HG03064 (cell line): ENCODE data around the gene HSPBP1.

Experiments used
- ATAC-seq: cut with Tn5 transposase; IDR thresholded peaks from one replicate; pipeline ENCODE4 v1.9.1; 2021; ENCODE audit warnings: low read depth; ENCODE audit not compliant: unreplicated experiment

HSPBP1 gene

DNA sequence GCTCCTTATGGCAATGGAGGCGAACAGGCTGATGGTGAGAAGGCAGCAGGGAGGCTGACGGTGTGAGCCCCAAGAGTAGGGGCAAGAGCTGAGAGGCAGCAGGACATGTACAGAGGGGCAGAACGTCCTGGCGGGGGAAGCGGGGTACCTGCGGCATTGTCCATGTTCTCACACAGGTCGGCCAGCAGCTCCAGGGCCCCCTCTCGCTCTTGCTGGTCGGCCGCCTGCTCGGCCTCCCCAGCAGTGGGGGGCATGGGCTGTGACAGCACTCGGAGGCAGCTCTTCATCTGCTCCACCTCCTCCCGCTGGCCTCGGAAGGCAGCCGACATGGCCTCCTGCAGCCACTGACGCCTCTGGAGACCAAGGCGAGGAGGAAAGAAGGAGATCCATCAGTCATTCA lies 2.4 kb downstream of the HSPBP1 start:
- ATAC-seq: no peak

DNA sequence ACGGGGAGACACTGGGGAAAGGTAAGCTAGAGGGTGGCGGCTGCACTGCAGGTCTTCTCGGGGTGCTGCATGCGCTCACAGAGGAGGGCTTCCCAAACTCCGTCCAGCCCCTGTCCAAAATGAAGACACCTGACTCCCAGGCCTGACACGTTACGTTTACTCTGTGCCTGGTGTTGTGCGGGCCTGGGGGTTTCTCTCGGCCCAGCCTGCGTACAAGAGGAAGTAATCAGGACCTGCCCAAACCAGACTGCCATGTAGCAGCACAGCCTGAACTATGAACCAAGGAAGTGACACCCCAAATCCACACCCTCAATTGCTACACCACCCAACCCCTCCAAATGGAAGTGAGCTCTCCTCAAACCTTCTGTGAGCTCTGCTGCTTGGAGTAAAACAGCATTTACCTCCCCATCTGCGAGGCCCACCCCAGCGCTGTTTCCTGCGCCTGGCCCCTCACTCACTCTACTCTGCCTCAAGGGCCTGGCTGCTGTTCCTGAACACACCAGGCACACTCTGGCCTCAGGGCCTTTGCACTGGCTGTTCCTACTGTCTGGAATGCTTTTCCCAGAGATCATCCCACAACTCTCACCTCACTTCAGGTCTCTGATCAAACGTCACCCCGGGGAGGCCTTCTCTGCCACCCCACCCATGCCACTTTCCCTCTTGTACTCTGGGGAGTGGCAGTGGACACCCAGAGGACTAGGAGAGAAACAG lies 3.0 kb downstream of the HSPBP1 start:
- no peak for ATAC-seq

DNA sequence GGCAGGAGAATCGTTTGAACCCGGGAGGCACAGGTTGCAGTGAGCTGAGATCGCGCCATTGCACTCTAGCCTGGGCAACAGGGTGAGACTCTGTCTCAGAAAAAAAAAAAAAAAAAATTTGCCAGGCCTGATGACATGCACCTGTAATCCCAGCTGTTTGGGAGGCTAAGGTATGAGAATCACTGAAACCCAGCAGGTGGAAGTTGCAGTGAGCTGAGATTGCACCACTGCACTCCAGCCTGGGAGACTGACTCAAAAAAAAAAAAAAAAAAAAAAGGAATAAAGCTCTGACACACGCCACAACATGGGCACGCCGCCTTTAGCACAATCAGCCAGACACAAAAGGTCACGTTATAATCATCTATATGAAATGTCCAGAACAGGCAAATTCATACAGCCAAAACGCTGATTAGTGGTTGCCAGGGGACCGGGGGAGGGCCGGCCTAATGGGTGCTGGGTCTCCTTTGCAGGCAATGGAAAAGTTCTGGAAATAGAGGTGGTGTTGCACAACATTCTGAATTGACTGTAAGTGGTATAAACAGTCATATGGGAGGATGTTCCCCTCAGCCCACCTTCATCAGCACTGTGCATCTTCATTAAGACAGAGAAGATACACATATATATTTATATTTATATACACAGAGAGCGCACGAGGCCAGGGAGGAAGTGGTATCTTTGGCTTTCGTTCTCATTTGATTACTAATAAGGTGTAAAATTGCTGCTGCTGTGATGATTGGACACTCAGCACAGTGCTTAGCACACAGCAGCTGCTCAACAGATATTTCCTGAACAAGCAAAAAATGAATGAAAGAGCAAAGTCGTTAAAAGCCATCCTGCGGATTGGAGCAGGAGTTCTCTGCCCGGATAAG lies 3.8 kb downstream of the HSPBP1 start:
- ATAC-seq: no peak

DNA sequence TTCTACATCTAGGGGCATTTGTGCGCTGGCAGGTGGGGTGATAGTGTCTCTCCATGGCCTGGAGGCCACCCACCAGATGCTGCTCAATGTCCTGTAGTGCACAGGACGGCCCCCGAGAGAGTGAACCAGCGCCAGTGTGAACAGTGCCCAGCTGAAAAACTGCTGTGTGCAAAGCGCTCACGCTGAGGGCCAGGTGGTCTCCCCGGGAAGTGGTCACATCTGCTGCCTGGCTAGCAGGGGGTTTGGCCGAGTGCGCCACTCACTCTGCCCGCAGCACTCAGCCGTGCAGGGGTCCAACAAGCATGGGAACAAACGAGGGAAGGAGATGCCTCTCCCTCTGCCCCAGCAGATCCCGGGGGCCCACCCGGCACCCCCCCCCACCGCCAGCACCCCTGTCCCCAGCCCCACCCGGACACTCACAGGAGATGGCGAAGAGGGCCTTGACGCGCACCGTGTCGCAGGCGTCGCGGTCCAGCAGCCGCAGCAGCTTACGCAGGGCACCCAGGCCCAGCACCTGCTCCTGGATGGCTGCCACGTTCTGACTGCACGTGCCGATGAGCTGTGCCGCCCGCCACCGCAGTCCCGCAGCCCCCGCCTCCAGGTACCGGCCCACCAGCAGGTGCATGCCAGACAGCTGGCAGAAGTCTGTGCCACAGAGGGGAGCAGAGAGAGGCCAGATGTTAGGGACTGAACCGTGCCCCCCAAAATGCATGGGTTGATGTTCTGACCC lies 5.8 kb downstream of the HSPBP1 start:
- ATAC-seq: no peak

DNA sequence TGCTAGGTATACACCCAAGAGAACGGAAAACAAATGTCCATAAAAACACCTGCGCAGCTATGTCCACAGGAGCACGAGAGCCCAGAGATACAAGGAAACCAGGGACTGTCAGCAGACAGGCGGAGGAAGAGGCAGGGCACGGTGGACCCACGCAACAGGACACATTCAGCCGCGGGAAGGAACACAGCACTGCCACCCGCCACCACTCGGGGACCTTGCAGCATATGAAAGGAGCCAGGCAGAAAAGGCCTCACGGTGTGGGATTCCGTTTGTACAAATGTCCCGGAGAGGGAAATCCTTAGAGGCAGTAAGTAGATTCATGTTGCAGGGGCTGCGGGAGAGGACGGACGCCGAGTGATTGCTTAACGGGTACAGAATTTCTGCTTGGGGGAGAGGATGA lies 7.8 kb downstream of the HSPBP1 start:
- ATAC-seq: no peak

DNA sequence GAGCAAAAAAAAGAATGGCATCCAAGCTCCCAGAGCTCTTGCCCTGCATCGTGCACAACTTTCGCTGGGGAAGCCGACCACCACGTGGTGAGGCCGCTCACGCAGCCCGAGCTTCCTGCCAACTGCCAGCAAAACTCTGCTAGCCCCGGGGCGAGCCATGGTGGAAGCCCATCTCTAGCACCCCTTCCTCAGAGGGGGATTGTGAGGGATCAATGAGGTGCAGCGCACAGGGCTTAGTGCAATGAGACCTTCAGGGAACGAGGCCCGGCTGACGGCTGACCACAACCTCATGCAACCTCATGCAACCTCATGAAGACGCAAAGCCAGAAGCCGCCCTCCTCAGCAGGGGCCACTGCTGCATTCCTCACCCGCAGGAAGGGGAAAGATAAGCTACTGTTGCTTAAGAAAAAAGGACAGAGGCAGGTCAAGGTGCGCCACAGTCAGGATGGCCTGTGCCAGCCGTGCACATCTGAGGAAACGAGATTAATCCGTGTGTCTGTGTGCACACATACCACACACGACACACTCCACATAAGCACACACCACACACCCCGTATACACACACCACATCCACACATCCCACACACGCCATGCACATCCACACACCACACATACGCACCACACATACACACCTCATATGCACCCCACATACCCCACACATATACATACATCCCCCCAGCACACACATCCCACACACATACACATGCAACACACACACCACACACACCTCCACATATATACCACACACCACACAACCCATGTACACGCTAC lies 9.6 kb downstream of the HSPBP1 start:
- no peak for ATAC-seq

DNA sequence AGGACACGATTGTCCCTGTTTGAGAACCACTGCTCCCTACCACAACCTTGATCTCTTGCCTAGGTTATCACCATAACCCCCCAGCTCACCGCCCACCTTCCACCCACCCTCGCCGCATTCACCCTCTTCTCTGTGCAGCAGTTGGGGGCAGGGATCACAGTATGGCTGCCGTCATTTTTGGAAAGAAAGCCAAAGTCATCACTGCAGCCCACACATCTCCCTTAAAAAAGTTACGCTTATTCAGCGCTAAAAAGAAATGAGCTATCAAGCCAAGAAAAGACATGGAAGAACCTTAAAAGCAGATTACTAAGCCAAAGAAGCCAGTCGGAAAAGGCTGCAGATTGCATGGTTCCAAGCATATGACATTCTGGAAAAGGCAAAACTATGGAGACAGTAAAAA lies 10.6 kb downstream of the HSPBP1 start:
- no peak for ATAC-seq

DNA sequence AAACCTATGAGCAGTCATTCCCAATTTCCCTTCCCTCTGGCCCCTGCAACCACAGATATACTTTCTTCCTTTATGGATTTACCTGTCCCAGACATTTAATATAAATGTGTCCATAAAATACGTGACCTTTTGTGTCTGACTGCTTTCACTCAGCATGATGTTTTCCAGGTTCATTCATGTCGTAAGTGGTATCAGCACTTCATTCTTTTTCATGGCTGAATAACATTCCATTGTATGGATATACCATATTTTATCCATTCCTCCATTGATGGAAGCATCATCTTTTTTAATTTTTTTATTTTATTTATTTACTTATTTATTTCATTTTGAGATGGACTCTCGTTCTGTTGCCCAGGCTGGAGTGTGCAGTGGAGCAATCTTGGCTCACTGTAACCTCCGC lies 13.1 kb downstream of the HSPBP1 start:
- ATAC-seq: no peak

DNA sequence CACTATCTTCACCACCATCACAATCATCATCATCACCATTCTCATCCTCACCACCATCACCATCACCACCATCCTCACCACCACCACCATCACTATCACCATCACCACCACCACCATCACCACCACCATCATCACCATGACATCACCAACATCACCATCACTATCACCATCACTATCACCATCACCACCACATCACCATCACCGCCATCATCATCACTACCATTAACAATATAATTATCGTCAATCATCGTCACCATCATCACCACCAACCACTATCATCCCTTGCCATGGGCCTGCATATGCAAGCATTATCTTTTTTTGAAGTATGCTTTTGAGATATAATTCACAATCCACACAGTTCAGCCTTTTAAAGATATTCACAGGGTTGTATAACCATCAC lies 13.5 kb downstream of the HSPBP1 start:
- ATAC-seq: no peak

DNA sequence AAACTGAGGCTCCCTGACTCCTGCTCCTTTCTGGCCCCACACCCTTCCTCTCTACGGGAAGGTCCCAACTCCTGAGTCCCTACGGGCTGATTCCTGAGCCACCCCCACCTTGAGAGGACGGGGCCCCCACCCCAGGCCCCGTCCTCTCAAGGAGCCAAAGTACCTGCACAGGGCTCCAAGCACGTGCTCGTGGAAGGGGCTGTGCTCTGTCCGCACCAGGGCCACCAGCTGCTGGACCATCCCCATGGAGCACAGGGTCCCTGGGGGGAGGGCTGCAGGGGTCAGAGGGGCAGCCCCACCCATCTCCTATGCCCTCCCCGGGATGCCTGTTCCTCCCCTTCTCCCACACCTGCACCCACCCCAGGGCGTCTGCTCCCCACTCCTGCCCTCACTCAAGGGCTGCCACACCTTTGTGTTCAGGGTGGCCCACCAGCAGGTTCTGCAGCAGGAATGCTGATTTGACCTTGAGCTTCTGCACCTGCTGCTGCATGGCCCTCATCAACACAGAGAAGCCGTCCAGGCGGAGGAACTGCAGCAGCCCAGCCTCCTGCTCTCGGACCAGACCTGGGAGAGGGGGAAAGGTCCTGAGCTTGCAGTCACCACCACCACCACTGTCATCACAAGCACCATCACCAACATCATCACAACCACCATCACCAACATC lies 14.1 kb downstream of the HSPBP1 start:
- no peak for ATAC-seq

DNA sequence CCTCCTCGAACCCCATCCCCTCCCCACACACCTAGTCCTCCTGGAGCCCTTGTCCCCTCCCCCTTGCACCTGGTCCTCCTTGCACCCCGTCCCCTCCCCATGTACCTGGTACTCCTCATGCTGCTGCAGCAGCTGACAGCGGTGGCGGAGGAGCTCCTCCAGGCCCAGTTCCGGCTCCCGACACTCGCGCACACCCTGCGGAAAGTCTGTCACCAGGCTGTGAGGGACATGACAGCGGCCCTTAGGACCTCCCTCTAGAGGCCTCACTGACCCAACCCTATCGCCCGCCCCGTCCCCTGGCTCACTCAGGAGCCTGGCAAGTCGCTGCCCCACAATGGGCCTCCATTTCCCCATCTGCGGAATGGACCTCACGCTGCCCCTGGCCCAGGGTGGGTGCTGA lies 14.7 kb downstream of the HSPBP1 start:
- ATAC-seq: no peak

DNA sequence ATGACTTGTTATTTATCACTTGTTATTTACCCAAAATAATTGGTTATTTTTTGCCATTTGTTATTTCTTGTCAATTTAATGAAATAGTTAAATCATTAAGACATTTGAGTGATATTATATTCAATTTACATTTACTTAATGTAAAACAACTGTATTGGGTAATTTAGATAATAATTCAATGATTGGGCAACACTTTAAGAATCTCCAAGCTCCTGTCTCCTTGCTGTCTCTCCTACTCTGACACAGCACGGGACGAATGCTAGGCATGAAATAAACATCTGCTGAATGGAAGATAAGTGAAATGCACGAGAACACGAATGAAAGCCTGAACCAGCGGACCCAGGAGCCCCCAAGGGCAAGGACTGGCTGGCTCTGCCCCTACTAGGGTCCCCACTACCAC lies 15.4 kb downstream of the HSPBP1 start:
- ATAC-seq: no peak

DNA sequence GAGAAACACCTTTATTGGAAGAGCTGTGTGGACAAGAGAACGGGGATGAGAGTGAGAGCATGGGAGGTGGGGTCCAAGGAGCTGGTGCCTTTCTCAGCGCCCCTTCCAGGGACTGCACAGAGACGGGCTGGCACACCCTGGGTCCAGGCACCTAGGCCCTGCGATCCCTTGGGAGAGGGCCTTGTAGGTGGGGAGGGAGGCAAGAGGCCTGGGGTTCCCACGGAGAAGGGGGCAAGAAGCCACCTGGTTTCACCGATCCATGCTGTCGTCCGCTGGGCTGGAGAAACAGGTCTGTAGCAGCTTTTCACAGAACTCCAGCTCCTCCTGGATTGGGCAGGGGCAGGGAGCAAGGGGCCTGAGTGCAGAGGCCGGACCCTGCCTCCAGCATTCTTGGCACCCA lies 17.6 kb downstream of the HSPBP1 start:
- ATAC-seq: no peak

DNA sequence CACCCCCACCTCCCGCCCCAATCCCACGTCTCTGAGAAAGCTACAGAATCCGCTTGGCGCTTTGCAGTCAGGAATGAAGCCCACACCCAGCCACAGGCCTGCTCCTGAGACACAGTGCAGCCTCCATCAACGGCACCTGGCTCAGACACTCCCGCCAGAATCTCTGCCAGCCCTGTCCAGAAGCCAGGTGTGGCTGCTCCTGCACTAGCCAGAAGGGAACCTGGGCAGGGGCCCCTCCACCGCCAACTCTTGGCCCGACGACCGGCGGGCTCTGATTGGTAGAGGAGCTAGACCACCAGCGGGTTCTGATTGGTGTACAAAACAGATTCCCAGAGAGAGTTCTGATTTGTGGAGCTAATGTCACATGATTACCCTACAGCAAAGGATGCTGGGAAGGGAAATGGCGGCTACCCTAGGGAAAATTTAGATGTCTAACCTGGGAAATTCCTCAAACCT lies 18.2 kb downstream of the HSPBP1 start:
- no peak for ATAC-seq

DNA sequence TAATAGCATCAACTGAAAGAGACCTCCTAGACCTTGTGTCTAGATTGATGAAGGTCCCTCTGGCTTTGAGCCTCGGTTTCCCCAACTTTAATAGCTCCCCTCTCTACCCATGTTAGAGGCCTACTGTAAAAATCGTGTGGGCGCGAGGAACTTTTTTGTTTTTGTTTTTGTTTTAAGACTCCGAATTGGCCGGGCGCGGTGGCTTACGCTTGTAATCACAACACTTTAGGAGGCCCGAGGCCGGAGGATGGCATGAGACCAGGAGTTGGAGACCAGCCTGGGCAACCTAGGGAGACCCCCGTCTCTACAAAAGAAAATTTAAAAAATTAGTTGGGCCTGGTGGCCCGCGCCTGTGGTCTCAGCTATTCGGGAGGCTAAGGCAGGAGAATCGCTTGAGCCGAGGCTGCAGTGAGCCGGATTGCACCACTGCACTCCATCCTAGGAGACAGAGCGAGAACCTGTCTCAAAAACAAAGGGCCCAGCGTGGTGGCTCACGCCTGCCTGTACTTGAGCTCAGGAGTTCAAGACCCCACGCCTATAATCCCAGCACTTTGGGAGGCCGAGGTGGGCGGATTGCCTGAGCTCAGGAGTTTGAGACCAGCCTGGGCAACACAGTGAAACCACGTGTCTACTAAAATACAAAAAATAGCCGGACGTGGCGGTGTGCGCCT lies 20.2 kb downstream of the HSPBP1 start:
- ATAC-seq: no peak

DNA sequence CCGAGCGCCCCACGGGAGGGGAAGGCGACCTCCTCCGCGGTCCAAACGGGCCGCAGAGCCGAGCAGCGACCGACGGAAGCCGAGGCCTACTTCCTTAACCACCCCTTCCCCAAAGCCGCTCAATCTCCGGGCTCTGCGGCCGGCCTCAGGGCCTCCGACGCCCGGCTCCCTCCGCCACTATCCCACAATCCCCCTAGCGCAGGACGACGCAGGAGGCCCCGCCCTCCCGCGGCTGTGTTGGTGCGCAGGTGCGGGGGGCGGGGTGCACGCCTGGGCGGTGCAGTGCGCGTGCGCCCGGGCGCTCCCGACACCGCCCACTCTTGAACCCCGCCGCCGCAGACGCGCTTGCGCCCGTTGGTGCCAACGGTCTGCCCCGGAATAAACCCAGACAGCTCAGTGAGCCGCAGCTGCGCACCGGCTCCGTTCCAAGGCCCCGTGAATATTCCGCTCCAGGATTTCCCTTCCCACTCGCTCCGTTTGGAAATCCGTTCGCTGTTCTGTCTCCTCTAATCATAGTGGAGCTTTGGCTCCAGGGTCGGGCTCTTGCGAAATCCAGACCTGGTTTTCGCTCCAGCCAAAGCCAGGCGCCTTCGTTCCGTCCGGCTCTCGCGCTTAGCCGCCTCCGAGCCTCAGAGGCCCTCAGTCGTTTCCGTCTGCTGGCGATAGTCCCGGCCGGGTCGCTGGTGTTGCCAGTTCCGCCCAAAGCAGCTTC lies 20.9 kb downstream of the HSPBP1 start, which contains the start of gene PPP6R1:
Gene PPP6R1 (minus strand): TSS at position 190 of the 712 bp plus-strand sequence. CDS start 11,914 bp downstream, outside the sequence.
- ATAC-seq: peak; percentile 45

DNA sequence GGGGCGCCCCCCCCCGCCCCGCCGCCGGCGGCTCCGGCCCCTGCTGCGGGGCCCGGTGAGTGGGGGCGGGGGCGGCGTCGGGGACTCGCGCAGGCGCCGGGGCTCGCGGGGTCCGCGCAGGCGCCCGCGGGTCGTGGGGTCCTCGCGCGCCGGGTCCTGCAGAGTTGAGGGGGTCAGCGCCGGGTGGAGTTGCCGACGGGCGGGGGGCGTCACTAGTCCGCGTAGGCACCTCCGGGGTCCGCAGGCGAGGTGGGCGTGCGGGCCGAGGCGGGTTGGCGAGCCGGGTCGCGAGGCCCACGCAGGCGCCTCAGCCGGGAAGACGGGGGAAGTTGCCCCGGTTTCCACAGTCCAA lies 21.5 kb downstream of the HSPBP1 start:
- ATAC-seq: peak; percentile 13

DNA sequence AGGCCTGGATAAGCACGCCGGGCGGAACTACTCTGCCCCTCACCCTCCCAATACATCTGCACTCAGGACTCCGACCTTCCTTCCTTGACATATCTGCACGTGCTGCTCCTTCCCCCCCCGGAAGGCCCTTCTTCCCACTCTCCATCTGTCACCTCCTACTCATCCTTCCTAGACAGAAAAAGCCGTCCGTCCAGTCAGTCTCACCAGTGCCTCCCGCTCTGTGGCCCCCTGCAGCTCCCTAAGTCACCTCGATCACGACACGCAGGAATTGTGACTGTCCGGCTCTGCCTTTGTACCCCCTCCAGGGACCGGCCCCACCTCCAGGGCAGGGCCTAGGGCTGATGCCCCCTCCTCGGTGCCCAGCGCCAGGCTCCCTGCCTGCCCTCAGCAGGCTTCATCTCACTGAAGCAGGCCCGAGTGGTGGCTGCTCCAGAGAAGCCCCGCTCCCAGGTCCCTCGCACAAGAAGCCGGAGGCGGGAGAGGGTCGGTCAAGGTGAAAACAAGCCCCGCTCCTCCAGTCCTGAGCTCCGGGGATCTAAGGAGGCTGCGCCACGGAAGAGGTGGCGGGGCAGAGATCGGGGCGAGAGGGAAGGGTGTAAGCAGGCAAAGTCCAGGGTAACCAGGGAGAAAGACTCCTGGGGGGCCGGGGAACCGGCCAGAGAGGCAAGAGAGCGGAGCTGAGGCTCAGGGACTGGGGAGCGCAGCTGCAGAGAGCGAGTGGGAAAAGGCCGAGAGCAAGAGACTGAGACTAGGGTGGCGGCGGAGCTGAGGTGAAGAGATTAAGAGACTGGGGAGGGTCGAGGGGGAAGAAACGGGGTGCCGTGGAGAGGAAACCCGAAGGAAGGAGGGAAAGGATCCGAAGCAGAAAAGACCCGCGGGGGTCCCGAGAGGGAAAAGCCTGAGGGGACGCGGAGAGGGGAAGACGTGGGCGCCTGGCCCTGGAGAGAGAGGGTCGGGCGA lies 22.2 kb downstream of the HSPBP1 start:
- ATAC-seq: no peak
